Vagina (tissue), 2 donors: Measurements from ENCODE around the gene CGRRF1. TPM values are rescaled to one million over a fixed set of nuclear protein-coding genes. Genes with fewer than 3 reads are reported as not detected.

Source experiments
- DNase-seq, 2 donors: peaks; one replicate each; pipeline ENCODE4 v3.0.0-alpha.2; 2017; ENCODE audit errors: extremely low spot score in 2 of 2
- H3K27ac ChIP-seq: fragments of 200-600 bp; sonication (generic); one replicate; pipeline ENCODE4 v1.5.1; 2019
- H3K27me3 ChIP-seq: fragments of 200-600 bp; sonication (generic); one replicate; pipeline ENCODE4 v1.5.1; 2019
- H3K36me3 ChIP-seq, 2 donors: fragments of 200-600 bp; sonication (generic); one replicate each; pipeline ENCODE4 v1.5.1; 2017 to 2019
- H3K4me1 ChIP-seq: fragments of 200-600 bp; sonication (generic); one replicate; pipeline ENCODE4 v1.5.1; 2019
- H3K4me3 ChIP-seq, 2 donors: fragments of 200-600 bp; sonication (generic); 1 replicate in 1 of 2; 2 replicates in 1 of 2; pipeline ENCODE4 v1.5.1; 2016 to 2019
- H3K9me3 ChIP-seq: fragments of 200-600 bp; sonication (generic); one replicate; pipeline ENCODE4 v1.5.1; 2019
- CTCF ChIP-seq, 3 experiments: fragments of 450-650 bp in 2 of 3; fragments of 200-600 bp in 1 of 3; sonication (generic) in 1 of 3; IDR thresholded peaks; one replicate each; pipeline ENCODE4 v1.5.1; 2017 to 2019; ENCODE audit warnings: antibody characterized with exemption in 3 of 3, mild to moderate bottlenecking in 2 of 3, moderate library complexity in 2 of 3
- POLR2A ChIP-seq, 2 donors: fragments of 450-650 bp; IDR thresholded peaks; one replicate each; pipeline ENCODE4 v1.6.1; 2017; ENCODE audit warnings: antibody characterized with exemption in 2 of 2, mild to moderate bottlenecking in 2 of 2, moderate library complexity in 2 of 2
- POLR2AphosphoS5 ChIP-seq, 2 donors: sonication (generic); formaldehyde crosslinking; IDR thresholded peaks; one replicate each; pipeline ENCODE4 v1.9.0; 2017; ENCODE audit warnings: antibody characterized with exemption in 2 of 2, mild to moderate bottlenecking in 2 of 2, low read depth in 1 of 2; ENCODE audit not compliant: insufficient read depth in 1 of 2
- intact Hi-C: fragments of 100-400 bp; cut with DNase I; formaldehyde crosslinking; loops from one replicate; pipeline ENCODE4 v1.15.1; 2023
- total RNA-seq: library from RNA; depleted of rRNA; stranded (reverse); fragments of >200 nt; gene quantifications from one replicate; pipeline ENCODE4 v1.2.3, GENCODE V29; 2016

CGRRF1 gene
- total RNA-seq, 1 donor from 2014 or later, result 9.6 TPM

- DNase-seq, result no peak
- H3K27me3 ChIP-seq, result no peaks in the 10 kb centered on the region
- no peaks in the 10 kb centered on the region for H3K9me3 ChIP-seq
- no peaks in the 10 kb centered on the region for H3K4me1 ChIP-seq
- H3K36me3 ChIP-seq, result no peaks in the 10 kb centered on the region
- no peak overlapping the region for H3K27ac ChIP-seq
- H3K4me3 ChIP-seq, result no peak overlapping the region
- intact Hi-C loops, result no loop called here
- TF ChIP-seq CTCF (IDR thresholded peaks at IDR 0.05) (no peak), POLR2AphosphoS5 (IDR thresholded peaks at IDR 0.05; ENCODE audit: insufficient read depth in 1 of 2, low read depth in 1 of 2) (no peak), POLR2A (IDR thresholded peaks at IDR 0.05) (no peak)
Observed at GRCh38 chr14:54471641-54472040, 38.1 kb upstream of the CGRRF1 start.

- TF ChIP-seq POLR2A (IDR thresholded peaks at IDR 0.05) (no peak), CTCF (IDR thresholded peaks at IDR 0.05) (no peak), POLR2AphosphoS5 (IDR thresholded peaks at IDR 0.05; ENCODE audit: insufficient read depth in 1 of 2, low read depth in 1 of 2) (no peak)
- no peak overlapping the region for H3K4me3 ChIP-seq
Observed at GRCh38 chr14:54472315-54472714, 37.4 kb upstream of the CGRRF1 start.

GRCh38 chr14:54474232-54474793 lies 35.4 kb upstream of the CGRRF1 start:
- no peak for DNase-seq
- Histone ChIP-seq H3K27me3 (no peaks in the 10 kb centered on the region), H3K4me3 (no peak overlapping the region), H3K9me3 (no peaks in the 10 kb centered on the region), H3K4me1 (no peaks in the 10 kb centered on the region), H3K36me3 (peaks cover 0 to 8% of the 10 kb centered on the region in 2 donors), H3K27ac (no peak overlapping the region)
- intact Hi-C loops, result no loop called here
- TF ChIP-seq CTCF (IDR thresholded peaks at IDR 0.05), result no peak
- TF ChIP-seq POLR2A (IDR thresholded peaks at IDR 0.05), result no peak
- TF ChIP-seq POLR2AphosphoS5 (IDR thresholded peaks at IDR 0.05; ENCODE audit: insufficient read depth in 1 of 2, low read depth in 1 of 2), result no peak

More at GRCh38 chr14:54472315-54472714, 37.4 kb upstream of the CGRRF1 start:
- Histone ChIP-seq H3K27me3 (no peaks in the 10 kb centered on the region), H3K36me3 (no peaks in the 10 kb centered on the region), H3K9me3 (no peaks in the 10 kb centered on the region), H3K4me1 (no peaks in the 10 kb centered on the region), H3K27ac (no peak overlapping the region)
- intact Hi-C loops, result no loop called here
- DNase-seq, result no peak

- Histone ChIP-seq H3K27ac (no peak overlapping the region), H3K4me3 (no peak overlapping the region), H3K27me3 (no peaks in the 10 kb centered on the region), H3K4me1 (no peaks in the 10 kb centered on the region), H3K36me3 (peaks cover 0 to 11% of the 10 kb centered on the region in 2 donors), H3K9me3 (no peaks in the 10 kb centered on the region)
- DNase-seq, result no peak
- TF ChIP-seq POLR2AphosphoS5 (IDR thresholded peaks at IDR 0.05; ENCODE audit: insufficient read depth in 1 of 2, low read depth in 1 of 2) (no peak), CTCF (IDR thresholded peaks at IDR 0.05) (no peak), POLR2A (IDR thresholded peaks at IDR 0.05) (no peak)
- intact Hi-C loops, result no loop called here
Observed at GRCh38 chr14:54475187-54475899, 34.4 kb upstream of the CGRRF1 start.

- TF ChIP-seq POLR2A (IDR thresholded peaks at IDR 0.05), result no peak
- no peak for TF ChIP-seq POLR2AphosphoS5 (IDR thresholded peaks at IDR 0.05; ENCODE audit: insufficient read depth in 1 of 2, low read depth in 1 of 2)
- no peak for TF ChIP-seq CTCF (IDR thresholded peaks at IDR 0.05)
- Histone ChIP-seq H3K27ac (no peak overlapping the region), H3K36me3 (peaks cover 0 to 11% of the 10 kb centered on the region in 2 donors), H3K9me3 (no peaks in the 10 kb centered on the region), H3K4me3 (no peak overlapping the region), H3K27me3 (no peaks in the 10 kb centered on the region), H3K4me1 (no peaks in the 10 kb centered on the region)
- intact Hi-C loops, result no loop called here
- no peak for DNase-seq
Observed at GRCh38 chr14:54475911-54476310, 33.8 kb upstream of the CGRRF1 start.
